Bronchial smooth muscle cell (primary cell): ENCODE measurements around the gene DDT. TPM values are rescaled to one million over a fixed set of nuclear protein-coding genes. Genes with fewer than 3 reads are reported as not detected.

Experiments used
- total RNA-seq: library from RNA; depleted of rRNA; stranded (reverse); fragments of >200 nt; gene quantifications from 2 replicates; pipeline ENCODE4 v1.2.1, GENCODE V29; 2014

Gene DDT
- total RNA-seq = 115 and 116 TPM in 2 replicates

GRCh38 chr22:23974345-23974744 is at the start of gene DDT:
Gene DDT, minus strand, starts transcription at chr22:23974441. Its CDS starts 27 bp downstream, at chr22:23974414.

GRCh38 chr22:24005201-24005600 is 31.0 kb upstream of the DDT start, which contains the start of gene GSTT4:
Gene GSTT4, minus strand, starts transcription at chr22:24005453. Its CDS starts 97 bp downstream, at chr22:24005356.

GRCh38 chr22:23979557-23980240 is 5.5 kb upstream of the DDT start, which contains the start of gene GSTT2:
Gene GSTT2, plus strand, starts transcription at chr22:23980134.

GRCh38 chr22:23966568-23966967 is 7.7 kb downstream of the DDT start, which contains the start of gene DDTL:
Gene DDTL, plus strand, starts transcription at chr22:23966888. Its CDS starts 27 bp downstream, at chr22:23966915.

GRCh38 chr22:23961084-23961771 is 13.0 kb downstream of the DDT start, which contains the start of gene GSTT2B:
Gene GSTT2B, minus strand, starts transcription at chr22:23961195. Its CDS starts 64 bp downstream, at chr22:23961131.

Other genes starting within 250 kb of the DDT start
- 1.6 and 2.0 TPM in 2 replicates for gene ZNF70, start 223.3 kb downstream of the DDT start, total RNA-seq
- gene VPREB3, start 220.0 kb downstream of the DDT start, total RNA-seq = not detected in 2 replicates
- gene C22orf15, start 211.5 kb downstream of the DDT start, total RNA-seq = 0.43 and 1.9 TPM in 2 replicates
- 1.0 and 2.2 TPM in 2 replicates for gene CHCHD10, start 206.5 kb downstream of the DDT start, total RNA-seq
- 5.0 and 12.5 TPM in 2 replicates for gene MMP11, start 201.6 kb downstream of the DDT start, total RNA-seq
- 12.5 and 17.7 TPM in 2 replicates for gene SMARCB1, start 187.5 kb downstream of the DDT start, total RNA-seq
- gene DERL3, start 135.4 kb downstream of the DDT start, total RNA-seq = 0.16 and 0.43 TPM in 2 replicates
- gene SLC2A11, start 116.6 kb downstream of the DDT start, total RNA-seq = 9.6 and 10.3 TPM in 2 replicates
- gene MIF, start 80.1 kb downstream of the DDT start, total RNA-seq = 253 and 433 TPM in 2 replicates
- 1.4 and 3.2 TPM in 2 replicates for gene GSTT2B, start 13.2 kb downstream of the DDT start, total RNA-seq
- gene DDTL, start 7.6 kb downstream of the DDT start, total RNA-seq = 2.7 and 4.1 TPM in 2 replicates
- gene GSTT2, start 5.7 kb upstream of the DDT start, total RNA-seq = 0.34 TPM in 1 of 2 replicates, not detected in the other
- not detected in 2 replicates for gene GSTT4, start 31.0 kb upstream of the DDT start, total RNA-seq
- 32.6 and 37.8 TPM in 2 replicates for gene CABIN1, start 36.9 kb upstream of the DDT start, total RNA-seq
- gene SUSD2, start 207.0 kb upstream of the DDT start, total RNA-seq = 0.26 and 2.4 TPM in 2 replicates